HG02840 (cell line): Measurements from ENCODE around the gene PCAT6.
A peak's percentile ranks its signal among the peaks of the same experiment; 100 is the strongest.

Experiments used
- ATAC-seq: cut with Tn5 transposase; IDR thresholded peaks from one replicate; pipeline ENCODE4 v1.9.1; 2021; ENCODE audit warnings: mild to moderate bottlenecking, moderate library complexity, moderate number of reproducible peaks; ENCODE audit not compliant: unreplicated experiment, low FRiP score

PCAT6 gene

GRCh38 chr1:202844259-202844658, 33.5 kb downstream of the PCAT6 start:
- no peak for ATAC-seq

GRCh38 chr1:202844935-202845334, 34.2 kb downstream of the PCAT6 start:
- ATAC-seq = no peak

- peak; percentile 59 for ATAC-seq
Observed at GRCh38 chr1:202848191-202848542, 37.4 kb downstream of the PCAT6 start.

GRCh38 chr1:202850593-202851362, 40.0 kb downstream of the PCAT6 start:
- no peak for ATAC-seq

GRCh38 chr1:202852163-202852904, 41.6 kb downstream of the PCAT6 start:
- no peak for ATAC-seq

- no peak for ATAC-seq
Observed at GRCh38 chr1:202854787-202855186, 44.0 kb downstream of the PCAT6 start.

- no peak for ATAC-seq
Observed at GRCh38 chr1:202856014-202856413, 45.3 kb downstream of the PCAT6 start.

- no peak for ATAC-seq
Observed at GRCh38 chr1:202857136-202857610, 46.4 kb downstream of the PCAT6 start.

- ATAC-seq = no peak
Observed at GRCh38 chr1:202858331-202858730, 47.6 kb downstream of the PCAT6 start.

- ATAC-seq = no peak
Observed at GRCh38 chr1:202858789-202859414, 48.1 kb downstream of the PCAT6 start.

GRCh38 chr1:202860744-202861419, 50.1 kb downstream of the PCAT6 start:
- peak; percentile 31 for ATAC-seq
